Measurements from ENCODE around the gene NTM. TPM values are rescaled to one million over a fixed set of nuclear protein-coding genes. Genes with fewer than 3 reads are reported as not detected.

NTM gene
- total RNA-seq, 2 donors from 2014 or later: not detected

DNA sequence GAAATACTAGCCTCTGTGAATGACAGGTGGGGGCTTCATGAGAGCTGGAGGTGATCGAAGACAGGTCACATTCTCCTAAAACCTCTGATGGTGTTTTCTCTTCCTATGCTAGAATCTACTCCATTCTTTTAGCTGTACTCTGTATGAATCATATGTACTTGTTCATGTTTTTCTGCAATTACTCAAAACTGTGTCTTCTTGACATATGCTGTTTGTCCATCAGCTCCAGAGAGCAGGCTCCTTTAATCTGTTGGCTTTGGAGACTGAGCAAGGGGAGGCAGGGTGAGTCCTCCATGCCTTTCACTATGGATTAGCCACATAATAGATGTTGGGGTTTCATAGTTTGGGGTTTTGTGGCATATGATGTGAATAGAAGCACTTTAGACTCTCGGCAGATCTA lies 598.8 kb downstream of the NTM start:
- no peak for DNase-seq (ENCODE audit: low spot score)
- H3K4me3 ChIP-seq: no peak overlapping the region

GRCh38 chr11:131973061-131973460 lies 602.6 kb downstream of the NTM start:
- no peaks in the 10 kb centered on the region for H3K27me3 ChIP-seq (replicated peaks; ENCODE audit: insufficient read depth)
- H3K27ac ChIP-seq: no peak overlapping the region
- no peaks in the 10 kb centered on the region for H3K36me3 ChIP-seq
- H3K9me3 ChIP-seq: no peaks in the 10 kb centered on the region
- H3K4me3 ChIP-seq: no peak overlapping the region
- DNase-seq (ENCODE audit: low spot score): no peak
- H3K4me1 ChIP-seq (ENCODE audit: control insufficient read depth in 1 of 2, low read depth in 2 of 2): no peaks in the 10 kb centered on the region
- TF ChIP-seq, protein P1, sequence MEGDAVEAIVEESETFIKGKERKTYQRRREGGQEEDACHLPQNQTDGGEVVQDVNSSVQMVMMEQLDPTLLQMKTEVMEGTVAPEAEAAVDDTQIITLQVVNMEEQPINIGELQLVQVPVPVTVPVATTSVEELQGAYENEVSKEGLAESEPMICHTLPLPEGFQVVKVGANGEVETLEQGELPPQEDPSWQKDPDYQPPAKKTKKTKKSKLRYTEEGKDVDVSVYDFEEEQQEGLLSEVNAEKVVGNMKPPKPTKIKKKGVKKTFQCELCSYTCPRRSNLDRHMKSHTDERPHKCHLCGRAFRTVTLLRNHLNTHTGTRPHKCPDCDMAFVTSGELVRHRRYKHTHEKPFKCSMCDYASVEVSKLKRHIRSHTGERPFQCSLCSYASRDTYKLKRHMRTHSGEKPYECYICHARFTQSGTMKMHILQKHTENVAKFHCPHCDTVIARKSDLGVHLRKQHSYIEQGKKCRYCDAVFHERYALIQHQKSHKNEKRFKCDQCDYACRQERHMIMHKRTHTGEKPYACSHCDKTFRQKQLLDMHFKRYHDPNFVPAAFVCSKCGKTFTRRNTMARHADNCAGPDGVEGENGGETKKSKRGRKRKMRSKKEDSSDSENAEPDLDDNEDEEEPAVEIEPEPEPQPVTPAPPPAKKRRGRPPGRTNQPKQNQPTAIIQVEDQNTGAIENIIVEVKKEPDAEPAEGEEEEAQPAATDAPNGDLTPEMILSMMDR (IDR thresholded peaks at IDR 0.05): no peak
- ATAC-seq (ENCODE audit: insufficient number of reproducible peaks, low FRiP score, low read depth): no peak

More for the DNA sequence above, 598.8 kb downstream of the NTM start:
- no peaks in the 10 kb centered on the region for H3K9me3 ChIP-seq
- no peaks in the 10 kb centered on the region for H3K27me3 ChIP-seq (replicated peaks; ENCODE audit: insufficient read depth)
- no peaks in the 10 kb centered on the region for H3K4me1 ChIP-seq (ENCODE audit: control insufficient read depth in 1 of 2, low read depth in 2 of 2)
- no peak for ATAC-seq (ENCODE audit: insufficient number of reproducible peaks, low FRiP score, low read depth)
- H3K36me3 ChIP-seq: no peaks in the 10 kb centered on the region
- TF ChIP-seq, protein P1 (IDR thresholded peaks at IDR 0.05): no peak
- H3K27ac ChIP-seq: no peak overlapping the region

DNA sequence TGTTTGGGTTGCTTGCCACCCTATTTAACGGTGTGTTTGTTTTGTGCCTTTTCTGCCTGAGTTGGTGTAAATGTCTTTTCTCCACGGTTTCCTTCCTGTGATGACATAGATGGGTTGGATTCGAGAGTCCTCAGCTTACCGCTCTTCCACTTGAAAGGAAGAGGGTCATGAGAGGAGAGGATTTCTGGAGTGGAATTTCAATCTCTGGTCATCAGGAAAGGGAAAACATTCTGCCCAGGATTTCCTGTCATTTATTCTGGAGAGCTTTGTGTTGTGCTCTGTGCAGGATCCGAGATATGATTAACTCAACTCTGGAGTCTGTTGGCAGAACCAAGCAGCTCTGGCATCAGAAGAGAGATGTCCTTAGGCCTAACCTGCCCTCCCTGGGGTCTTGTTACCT lies 605.2 kb downstream of the NTM start:
- Histone ChIP-seq H3K4me1 (ENCODE audit: control insufficient read depth in 1 of 2, low read depth in 2 of 2) (no peaks in the 10 kb centered on the region), H3K36me3 (no peaks in the 10 kb centered on the region), H3K27me3 (replicated peaks; ENCODE audit: insufficient read depth) (no peaks in the 10 kb centered on the region), H3K9me3 (no peaks in the 10 kb centered on the region), H3K27ac (no peak overlapping the region), H3K4me3 (no peak overlapping the region)
- ATAC-seq (ENCODE audit: insufficient number of reproducible peaks, low FRiP score, low read depth) (no peak), DNase-seq (ENCODE audit: low spot score) (no peak)
- TF ChIP-seq, protein P1 (IDR thresholded peaks at IDR 0.05): no peak

DNA sequence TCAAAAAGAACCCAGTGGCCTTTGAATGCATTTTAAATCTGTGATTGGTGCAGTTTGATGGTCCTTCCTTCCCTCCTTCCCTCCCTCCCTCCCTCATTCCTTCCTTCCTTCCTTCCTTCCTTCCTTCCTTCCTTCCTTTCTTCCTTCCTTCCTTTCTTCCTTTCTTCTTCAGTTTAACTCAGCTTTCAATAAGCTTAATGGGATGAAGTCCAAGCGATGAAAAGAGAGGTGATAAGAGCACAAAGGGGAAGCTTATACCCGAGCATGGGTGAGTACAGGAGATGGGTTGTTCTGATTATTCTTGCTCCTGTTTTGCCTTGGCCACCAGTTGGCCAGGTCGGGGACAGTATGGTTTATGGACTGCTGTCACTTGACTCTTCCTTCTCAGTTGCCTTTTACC lies 605.6 kb downstream of the NTM start:
- Histone ChIP-seq H3K9me3 (no peaks in the 10 kb centered on the region), H3K4me3 (no peak overlapping the region), H3K27me3 (replicated peaks; ENCODE audit: insufficient read depth) (no peaks in the 10 kb centered on the region), H3K4me1 (ENCODE audit: control insufficient read depth in 1 of 2, low read depth in 2 of 2) (no peaks in the 10 kb centered on the region), H3K27ac (no peak overlapping the region), H3K36me3 (no peaks in the 10 kb centered on the region)
- no peak for DNase-seq (ENCODE audit: low spot score)
- TF ChIP-seq, protein P1 (IDR thresholded peaks at IDR 0.05): no peak
- no peak for ATAC-seq (ENCODE audit: insufficient number of reproducible peaks, low FRiP score, low read depth)

- Histone ChIP-seq H3K4me1 (ENCODE audit: control insufficient read depth in 1 of 2, low read depth in 2 of 2) (no peaks in the 10 kb centered on the region), H3K9me3 (no peaks in the 10 kb centered on the region), H3K36me3 (no peaks in the 10 kb centered on the region), H3K27ac (no peak overlapping the region), H3K27me3 (replicated peaks; ENCODE audit: insufficient read depth) (no peaks in the 10 kb centered on the region), H3K4me3 (no peak overlapping the region)
- TF ChIP-seq, protein P1 (IDR thresholded peaks at IDR 0.05): no peak
- DNase-seq (ENCODE audit: low spot score) (no peak), ATAC-seq (ENCODE audit: insufficient number of reproducible peaks, low FRiP score, low read depth) (no peak)
Measured at GRCh38 chr11:131977231-131977630, 606.8 kb downstream of the NTM start.
